GM12891 (cell line): Measurements from ENCODE around the gene CEACAM6.

Source experiments
- DNase-seq: peaks from one replicate; pipeline ENCODE4 v3.0.0; 2011; ENCODE audit warnings: low spot score; ENCODE audit not compliant: insufficient read length
- FAIRE-seq: peaks from 2 replicates; lab custom pipeline; 2011; peaks lifted over from hg19 to GRCh38; lab: Jason Lieb, UNC
- PAX5 ChIP-seq: IDR thresholded peaks from 2 replicates; pipeline ENCODE4 v1.6.1; 2011; ENCODE audit warnings: low read length, moderate library complexity, mild to moderate bottlenecking; ENCODE audit not compliant: insufficient read depth, severe bottlenecking
- POLR2A ChIP-seq: IDR thresholded peaks from 2 replicates; pipeline ENCODE4 v1.6.1; 2011; ENCODE audit warnings: low read depth, low read length, control low read depth
- POLR2AphosphoS5 ChIP-seq: IDR thresholded peaks from 2 replicates; pipeline ENCODE4 v1.6.1; 2011; ENCODE audit warnings: low read depth, low read length, control low read depth
- POU2F2 ChIP-seq: IDR thresholded peaks from 2 replicates; pipeline ENCODE4 v1.6.1; 2011; ENCODE audit warnings: low read depth, mild to moderate bottlenecking, control low read depth, low read length, moderate library complexity
- SPI1 ChIP-seq: IDR thresholded peaks from 2 replicates; pipeline ENCODE4 v1.6.1; 2011; ENCODE audit warnings: low read depth, low read length, control low read depth
- TAF1 ChIP-seq: IDR thresholded peaks from 2 replicates; pipeline ENCODE4 v1.6.1; 2011; ENCODE audit warnings: low read depth, low read length, control low read depth

The CEACAM6 gene

DNA sequence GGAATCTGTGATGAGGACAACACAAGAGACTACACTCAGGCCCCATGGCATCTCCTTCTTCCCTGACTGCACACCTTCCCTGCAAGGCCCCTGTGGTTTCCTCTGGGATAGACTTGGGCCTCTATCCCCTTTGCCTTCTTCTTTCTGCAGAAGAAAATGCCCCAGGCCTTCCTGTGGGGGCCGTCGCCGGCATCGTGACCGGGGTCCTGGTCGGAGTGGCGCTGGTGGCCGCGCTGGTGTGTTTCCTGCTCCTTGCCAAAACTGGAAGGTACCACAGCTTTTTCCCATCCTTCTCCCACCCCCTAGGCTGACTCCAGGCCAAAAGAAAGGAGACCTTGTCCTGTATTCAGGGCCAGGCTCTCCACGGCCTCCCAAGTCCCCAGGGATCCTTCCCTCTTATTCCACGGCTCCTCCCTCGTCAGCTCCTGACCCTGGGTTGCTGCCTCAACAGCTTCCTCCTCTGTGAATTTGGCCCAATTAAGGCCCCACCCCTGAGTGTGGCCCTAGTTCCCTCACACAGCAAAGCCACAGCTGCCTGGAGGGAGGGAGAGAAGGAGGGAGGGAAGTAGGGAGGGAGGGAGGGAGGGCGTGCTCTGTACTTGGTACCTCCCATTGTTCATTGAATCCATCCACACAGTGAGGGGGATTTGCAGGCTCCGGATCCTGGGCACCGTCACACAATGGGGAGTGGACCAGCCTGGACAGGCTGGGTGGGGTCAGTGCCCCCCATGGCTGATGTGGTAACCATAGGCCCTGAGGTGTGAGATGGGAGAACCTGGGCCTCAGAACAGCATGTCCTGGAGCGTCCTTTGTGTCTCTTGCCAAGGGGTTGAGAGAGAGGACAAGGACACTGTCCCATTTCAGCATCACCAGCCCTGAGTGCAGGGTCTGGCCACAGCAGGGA lies 53.6 kb downstream of the CEACAM6 start:
- no peak for FAIRE-seq
- TF ChIP-seq POU2F2: no peak
- TF ChIP-seq TAF1: no peak
- no peak for TF ChIP-seq SPI1
- no peak for TF ChIP-seq POLR2A
- TF ChIP-seq PAX5: no peak
- no peak for TF ChIP-seq POLR2AphosphoS5

DNA sequence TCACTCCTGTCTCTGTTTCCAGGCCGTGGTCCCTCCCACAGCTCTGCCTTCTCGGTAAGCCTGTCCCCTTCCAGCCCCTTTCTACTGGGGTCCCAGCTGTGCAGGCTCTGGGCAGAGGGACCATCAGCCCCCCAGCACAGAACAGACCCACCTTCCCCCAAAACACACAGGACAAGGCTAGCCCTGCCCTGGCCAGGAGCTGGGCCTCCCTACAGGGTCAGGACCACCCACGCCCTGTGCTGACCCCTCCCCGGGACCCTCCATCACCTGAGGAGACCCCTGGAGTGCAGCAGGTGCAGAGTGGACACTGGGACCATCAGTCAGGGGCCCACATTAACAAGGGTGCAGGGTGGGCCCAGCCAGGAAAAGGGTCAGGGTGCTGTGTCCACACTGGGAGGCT lies 55.0 kb downstream of the CEACAM6 start:
- TF ChIP-seq POU2F2: no peak
- TF ChIP-seq SPI1: no peak
- TF ChIP-seq POLR2A: no peak
- TF ChIP-seq POLR2AphosphoS5: no peak
- TF ChIP-seq PAX5: no peak
- TF ChIP-seq TAF1: no peak
- no peak for DNase-seq
- FAIRE-seq: no peak

More for the DNA sequence above, 53.6 kb downstream of the CEACAM6 start:
- DNase-seq: no peak

DNA sequence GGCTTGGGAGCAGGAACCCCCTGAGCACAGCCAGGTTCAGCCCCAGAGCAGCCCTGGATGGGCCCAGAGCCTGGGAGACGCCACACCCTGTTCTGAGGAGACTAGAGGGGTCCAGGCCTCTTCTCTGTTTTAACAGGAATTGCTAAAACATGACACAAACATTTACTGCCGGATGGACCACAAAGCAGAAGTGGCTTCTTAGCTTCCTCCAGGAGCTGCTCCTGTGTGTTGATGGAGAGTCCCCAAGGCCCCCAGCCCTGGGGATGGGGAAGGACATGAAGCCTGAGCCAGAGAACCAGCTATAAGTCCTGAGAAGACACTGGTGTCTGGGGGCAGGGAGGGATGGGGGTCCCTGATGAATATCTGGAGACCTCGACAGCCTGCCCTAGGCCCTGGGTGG lies 55.7 kb downstream of the CEACAM6 start:
- DNase-seq (no peak), FAIRE-seq (no peak)
- no peak for TF ChIP-seq PAX5
- no peak for TF ChIP-seq POLR2A
- peak; percentile 89 for TF ChIP-seq SPI1

DNA sequence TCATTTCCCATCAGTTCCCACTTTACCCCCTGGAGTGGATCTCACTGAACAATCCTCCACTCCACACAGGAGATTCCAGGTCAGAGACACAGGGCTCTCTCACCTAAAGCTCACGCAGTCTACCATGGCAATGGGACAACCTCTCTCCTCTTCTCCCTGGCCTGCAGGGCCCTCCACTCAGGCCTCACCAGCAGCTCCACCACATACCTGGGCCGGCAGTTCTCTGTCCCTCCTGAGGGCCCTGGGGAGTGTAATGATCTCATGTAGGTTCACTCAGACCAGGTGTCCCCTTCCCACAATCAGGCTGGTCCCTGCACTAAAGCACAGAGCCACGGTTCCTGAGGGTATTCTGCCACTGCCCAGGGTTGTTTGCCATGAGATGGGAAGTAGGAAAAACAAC lies 56.7 kb downstream of the CEACAM6 start:
- DNase-seq (no peak), FAIRE-seq (no peak)
- no peak for TF ChIP-seq POLR2A
- no peak for TF ChIP-seq POLR2AphosphoS5
- TF ChIP-seq SPI1: no peak
- TF ChIP-seq PAX5: no peak
- no peak for TF ChIP-seq TAF1
- TF ChIP-seq POU2F2: no peak

DNA sequence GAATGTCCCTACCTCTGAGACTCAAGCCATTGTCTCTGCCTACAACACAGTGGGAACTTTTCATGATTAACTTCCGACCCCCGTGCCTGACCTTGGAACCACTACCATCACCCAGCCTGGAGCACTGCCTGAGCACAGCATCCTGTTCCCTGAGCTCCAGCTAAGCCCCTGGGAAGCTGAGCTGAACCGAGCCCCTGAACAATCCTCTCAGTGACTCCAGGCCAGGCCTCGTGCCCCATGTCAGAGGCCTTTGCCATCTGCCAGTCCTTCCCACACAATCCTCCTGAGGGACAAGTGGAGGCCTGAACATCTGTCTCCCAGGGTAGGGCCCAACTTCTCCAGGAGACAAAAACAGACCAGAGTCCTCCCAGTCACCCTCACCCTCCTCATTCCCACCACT lies 58.6 kb downstream of the CEACAM6 start:
- FAIRE-seq (no peak), DNase-seq (no peak)
- no peak for TF ChIP-seq PAX5
- no peak for TF ChIP-seq TAF1
- no peak for TF ChIP-seq SPI1
- TF ChIP-seq POLR2AphosphoS5: no peak
- TF ChIP-seq POLR2A: no peak
- TF ChIP-seq POU2F2: no peak

- no peak for TF ChIP-seq POU2F2
- no peak for TF ChIP-seq PAX5
- TF ChIP-seq SPI1: no peak
- TF ChIP-seq POLR2AphosphoS5: no peak
- TF ChIP-seq TAF1: no peak
- TF ChIP-seq POLR2A: no peak
- FAIRE-seq (no peak), DNase-seq (no peak)
Measured at GRCh38 chr19:41815301-41815700, 60.0 kb downstream of the CEACAM6 start.

DNA sequence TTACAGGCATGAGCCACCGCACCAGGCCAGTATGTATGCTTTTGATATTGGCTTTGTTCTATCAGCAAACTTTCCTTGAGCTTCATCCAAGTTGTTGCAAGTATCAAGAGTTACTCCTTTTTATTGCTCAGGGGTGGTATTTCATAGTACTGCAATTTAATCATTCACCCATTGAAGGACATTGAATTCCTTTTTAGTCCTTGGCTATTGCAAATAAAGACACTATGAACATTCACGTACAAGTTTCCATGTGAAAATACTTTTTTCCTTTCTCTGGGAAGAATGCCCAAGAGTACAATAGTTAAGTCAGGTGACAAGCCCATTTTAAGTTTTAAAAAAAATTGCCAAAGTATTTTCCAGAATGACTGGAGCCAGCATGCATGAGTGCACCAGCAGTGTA lies 61.4 kb downstream of the CEACAM6 start:
- DNase-seq: no peak
- FAIRE-seq: no peak
- no peak for TF ChIP-seq POLR2AphosphoS5
- TF ChIP-seq SPI1: no peak
- TF ChIP-seq POU2F2: no peak
- no peak for TF ChIP-seq TAF1
- no peak for TF ChIP-seq POLR2A

GRCh38 chr19:41821003-41821735 lies 65.8 kb downstream of the CEACAM6 start:
- TF ChIP-seq POU2F2 (no peak), POLR2AphosphoS5 (no peak), TAF1 (no peak), SPI1 (no peak), PAX5 (no peak), POLR2A (no peak)
- DNase-seq (peak; percentile 65), FAIRE-seq (peak; percentile 91)
